Limb (tissue), 2 donors: ENCODE data around the gene C1orf159.
A peak's percentile ranks its signal among the peaks of the same experiment; 100 is the strongest.

ENCODE experiments used
- DNase-seq, 2 donors: peaks; one replicate each; pipeline ENCODE4 v3.0.0-alpha.2; 2016; ENCODE audit errors: extremely low spot score in 2 of 2

Gene C1orf159

DNA sequence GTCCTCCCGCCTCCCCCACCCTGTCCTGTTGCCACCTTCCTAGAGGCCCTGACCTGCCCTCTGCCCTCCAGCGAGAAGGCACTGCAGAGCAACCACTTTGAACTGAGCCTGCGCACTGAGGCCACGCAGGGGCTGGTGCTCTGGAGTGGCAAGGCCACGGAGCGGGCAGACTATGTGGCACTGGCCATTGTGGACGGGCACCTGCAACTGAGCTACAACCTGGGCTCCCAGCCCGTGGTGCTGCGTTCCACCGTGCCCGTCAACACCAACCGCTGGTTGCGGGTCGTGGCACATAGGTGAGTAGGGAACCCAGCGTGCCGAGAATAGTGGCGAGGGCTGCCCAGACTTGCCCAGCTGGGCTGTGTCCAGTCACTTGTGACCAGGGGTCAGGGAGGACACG, 62.2 kb downstream of the C1orf159 start:
- DNase-seq: no peak

DNA sequence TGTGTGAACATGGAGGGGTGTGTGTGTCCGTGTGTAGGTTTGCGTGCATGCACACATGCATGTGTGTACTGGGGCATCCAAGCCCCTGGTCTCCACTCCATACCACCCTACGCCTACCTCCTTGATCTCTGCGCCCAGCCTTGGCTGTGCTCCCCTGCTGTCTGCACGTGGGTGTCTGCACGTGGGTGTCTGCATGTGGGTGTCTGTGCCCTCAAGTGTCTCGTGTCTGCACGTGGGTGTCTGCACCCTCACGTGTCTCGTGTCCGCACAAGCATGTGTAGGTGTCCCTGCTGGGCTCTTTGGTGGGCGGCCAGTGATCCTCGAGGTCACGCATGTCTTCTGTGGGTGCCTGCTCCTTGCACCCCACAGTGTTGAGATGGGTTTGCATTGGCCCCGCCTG, 62.9 kb downstream of the C1orf159 start:
- no peak for DNase-seq

DNA sequence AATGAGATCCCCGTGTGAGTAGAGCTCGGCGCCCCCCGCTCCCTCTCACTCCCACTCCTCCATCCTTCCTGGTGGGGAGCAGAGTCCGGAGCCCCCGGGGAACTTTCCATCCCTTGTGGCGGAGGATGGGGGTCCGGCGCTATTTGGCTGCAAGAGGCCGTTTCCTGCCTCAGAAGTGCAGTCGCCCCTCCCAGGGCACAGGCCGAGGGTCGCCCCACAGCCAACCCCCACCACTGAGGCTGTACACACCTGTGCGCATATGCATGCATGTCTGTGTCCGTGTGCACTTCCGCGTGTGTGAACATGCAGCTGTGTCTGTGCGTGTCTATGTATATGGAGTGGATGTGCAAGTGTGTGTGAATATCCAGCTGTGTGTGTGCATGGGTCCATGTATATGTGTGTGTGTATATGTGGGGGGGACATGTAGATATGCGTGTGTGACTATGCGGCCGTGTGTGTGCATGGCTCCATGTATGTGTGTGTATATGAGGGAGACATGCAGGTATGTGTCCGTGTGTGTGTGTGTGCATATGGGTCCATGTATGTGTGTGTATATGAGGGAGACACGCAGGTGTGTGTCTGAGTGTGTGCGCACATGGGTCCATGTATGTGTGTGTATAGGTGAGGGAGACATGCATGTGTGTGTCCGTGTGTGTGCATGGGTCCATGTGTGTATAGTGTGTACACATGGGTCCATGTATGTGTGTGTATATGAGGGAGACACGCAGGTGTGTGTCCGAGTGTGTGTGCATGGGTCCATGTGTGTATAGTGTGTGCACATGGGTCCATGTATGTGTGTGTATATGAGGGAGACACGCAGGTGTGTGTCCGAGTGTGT, 63.7 kb downstream of the C1orf159 start:
- DNase-seq: no peak

GRCh38 chr1:1051127-1051810, 64.6 kb downstream of the C1orf159 start:
- no peak for DNase-seq

GRCh38 chr1:1050577-1051052, 65.3 kb downstream of the C1orf159 start:
- no peak for DNase-seq

DNA sequence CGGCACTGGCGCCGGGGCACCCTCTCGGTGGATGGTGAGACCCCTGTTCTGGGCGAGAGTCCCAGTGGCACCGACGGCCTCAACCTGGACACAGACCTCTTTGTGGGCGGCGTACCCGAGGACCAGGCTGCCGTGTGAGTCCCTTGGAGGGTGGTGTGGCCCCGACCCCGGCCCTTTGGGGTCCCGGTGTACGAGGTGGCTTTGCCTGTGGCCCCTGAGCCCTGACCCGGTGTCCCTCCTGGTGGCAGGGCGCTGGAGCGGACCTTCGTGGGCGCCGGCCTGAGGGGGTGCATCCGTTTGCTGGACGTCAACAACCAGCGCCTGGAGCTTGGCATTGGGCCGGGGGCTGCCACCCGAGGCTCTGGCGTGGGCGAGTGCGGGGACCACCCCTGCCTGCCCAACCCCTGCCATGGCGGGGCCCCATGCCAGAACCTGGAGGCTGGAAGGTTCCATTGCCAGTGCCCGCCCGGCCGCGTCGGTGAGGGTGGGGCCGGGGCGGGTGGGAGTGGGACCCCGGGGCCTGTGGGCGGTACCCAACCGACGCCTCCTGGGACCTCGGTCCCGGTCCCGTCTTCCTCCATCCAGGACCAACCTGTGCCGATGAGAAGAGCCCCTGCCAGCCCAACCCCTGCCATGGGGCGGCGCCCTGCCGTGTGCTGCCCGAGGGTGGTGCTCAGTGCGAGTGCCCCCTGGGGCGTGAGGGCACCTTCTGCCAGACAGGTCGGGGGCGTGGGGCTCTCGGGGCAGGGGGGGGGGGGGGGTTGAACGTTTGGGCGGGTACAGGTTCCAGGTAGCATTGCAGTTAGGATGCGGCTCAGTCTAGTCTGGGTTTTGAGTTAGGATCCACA, 66.3 kb downstream of the C1orf159 start:
- no peak for DNase-seq

DNA sequence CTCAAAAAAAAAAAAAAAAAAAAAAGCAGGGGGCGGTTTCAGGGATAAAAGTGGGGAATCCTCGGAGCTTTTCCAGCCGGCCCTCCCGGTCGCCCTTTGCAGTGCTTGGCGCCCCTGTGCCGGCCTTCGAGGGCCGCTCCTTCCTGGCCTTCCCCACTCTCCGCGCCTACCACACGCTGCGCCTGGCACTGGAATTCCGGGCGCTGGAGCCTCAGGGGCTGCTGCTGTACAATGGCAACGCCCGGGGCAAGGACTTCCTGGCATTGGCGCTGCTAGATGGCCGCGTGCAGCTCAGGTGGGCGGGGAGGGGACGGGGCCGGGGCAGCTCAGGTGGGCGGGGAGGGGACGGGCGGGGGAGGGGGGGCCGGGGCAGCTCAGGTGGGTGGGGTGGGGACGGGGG, 67.1 kb downstream of the C1orf159 start:
- no peak for DNase-seq

- no peak for DNase-seq
These were observed 67.9 kb downstream of the C1orf159 start for GRCh38 chr1:1047963-1048362.

DNA sequence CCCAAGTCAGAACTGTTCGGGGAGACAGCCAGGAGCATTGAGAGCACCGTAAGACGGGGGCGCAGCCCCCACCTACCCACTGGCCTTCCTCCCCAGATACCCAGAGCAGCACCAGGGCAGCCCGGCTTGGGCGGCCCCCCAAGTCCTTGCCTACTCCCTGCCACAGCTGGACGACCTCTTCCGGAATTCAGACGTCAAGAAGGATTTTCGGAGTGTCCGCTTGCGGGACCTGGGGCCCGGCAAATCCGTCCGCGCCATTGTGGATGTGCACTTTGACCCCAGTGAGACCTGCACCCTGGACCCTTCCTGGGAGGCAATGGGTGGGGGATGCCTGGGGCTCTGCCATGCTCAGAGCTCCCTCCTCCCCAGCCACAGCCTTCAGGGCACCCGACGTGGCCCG, 68.5 kb downstream of the C1orf159 start:
- DNase-seq: no peak

GRCh38 chr1:1046767-1047166, 69.1 kb downstream of the C1orf159 start:
- no peak for DNase-seq

DNA sequence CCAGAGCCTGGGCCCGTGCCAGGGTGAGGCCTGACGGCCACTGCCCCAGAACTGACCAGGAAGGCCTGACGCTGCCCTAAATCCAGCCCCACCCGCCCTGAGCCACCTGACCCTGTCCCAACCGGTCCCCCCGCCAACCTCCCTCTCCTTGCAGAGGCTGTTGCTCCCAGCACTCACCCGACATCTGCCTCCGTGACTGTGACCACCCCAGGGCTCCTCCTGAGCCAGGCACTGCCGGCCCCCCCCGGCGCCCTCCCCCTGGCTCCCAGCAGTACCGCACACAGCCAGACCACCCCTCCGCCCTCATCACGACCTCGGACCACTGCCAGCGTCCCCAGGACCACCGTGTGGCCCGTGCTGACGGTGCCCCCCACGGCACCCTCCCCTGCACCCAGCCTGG, 69.6 kb downstream of the C1orf159 start:
- DNase-seq: no peak

GRCh38 chr1:1045129-1045528, 70.8 kb downstream of the C1orf159 start:
- no peak for DNase-seq

- no peak for DNase-seq
These were observed 71.3 kb downstream of the C1orf159 start for GRCh38 chr1:1044455-1045078.

DNA sequence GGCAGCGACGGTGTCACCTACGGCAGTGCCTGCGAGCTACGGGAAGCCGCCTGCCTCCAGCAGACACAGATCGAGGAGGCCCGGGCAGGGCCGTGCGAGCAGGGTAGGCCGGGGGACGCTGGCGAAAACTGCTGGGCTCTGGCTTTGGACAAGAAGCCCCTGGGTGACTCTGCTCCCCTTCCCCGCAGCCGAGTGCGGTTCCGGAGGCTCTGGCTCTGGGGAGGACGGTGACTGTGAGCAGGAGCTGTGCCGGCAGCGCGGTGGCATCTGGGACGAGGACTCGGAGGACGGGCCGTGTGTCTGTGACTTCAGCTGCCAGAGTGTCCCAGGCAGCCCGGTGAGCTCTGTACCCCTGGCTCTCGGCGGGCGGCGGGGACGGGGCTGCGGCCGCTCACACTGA, 72.0 kb downstream of the C1orf159 start:
- DNase-seq: no peak

DNA sequence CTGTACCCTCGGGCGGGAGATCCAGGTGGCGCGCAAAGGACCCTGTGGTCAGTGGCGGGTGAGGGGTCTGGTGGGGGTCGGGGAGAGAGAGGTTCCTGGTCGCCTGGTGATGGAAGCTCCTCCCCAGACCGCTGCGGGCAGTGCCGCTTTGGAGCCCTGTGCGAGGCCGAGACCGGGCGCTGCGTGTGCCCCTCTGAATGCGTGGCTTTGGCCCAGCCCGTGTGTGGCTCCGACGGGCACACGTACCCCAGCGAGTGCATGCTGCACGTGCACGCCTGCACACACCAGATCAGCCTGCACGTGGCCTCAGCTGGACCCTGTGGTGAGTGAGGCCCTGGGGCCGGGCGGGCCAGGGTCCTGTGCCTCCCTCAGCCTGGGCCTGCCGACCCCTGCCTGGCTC, 72.5 kb downstream of the C1orf159 start:
- DNase-seq: no peak

GRCh38 chr1:1042835-1043234, 73.1 kb downstream of the C1orf159 start:
- DNase-seq: no peak

GRCh38 chr1:1041873-1042272, 74.0 kb downstream of the C1orf159 start:
- DNase-seq: no peak

DNA sequence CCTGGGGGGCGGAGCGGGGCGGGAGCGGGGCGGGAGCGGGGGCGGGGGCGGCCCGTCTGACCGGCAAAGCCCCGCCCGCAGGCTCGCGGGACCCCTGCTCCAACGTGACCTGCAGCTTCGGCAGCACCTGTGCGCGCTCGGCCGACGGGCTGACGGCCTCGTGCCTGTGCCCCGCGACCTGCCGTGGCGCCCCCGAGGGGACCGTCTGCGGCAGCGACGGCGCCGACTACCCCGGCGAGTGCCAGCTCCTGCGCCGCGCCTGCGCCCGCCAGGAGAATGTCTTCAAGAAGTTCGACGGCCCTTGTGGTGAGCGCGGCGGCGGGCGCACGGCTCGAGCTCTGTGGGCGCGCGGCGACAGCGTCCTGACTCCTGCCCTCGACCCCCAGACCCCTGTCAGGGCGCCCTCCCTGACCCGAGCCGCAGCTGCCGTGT, 74.8 kb downstream of the C1orf159 start:
- no peak for DNase-seq

DNA sequence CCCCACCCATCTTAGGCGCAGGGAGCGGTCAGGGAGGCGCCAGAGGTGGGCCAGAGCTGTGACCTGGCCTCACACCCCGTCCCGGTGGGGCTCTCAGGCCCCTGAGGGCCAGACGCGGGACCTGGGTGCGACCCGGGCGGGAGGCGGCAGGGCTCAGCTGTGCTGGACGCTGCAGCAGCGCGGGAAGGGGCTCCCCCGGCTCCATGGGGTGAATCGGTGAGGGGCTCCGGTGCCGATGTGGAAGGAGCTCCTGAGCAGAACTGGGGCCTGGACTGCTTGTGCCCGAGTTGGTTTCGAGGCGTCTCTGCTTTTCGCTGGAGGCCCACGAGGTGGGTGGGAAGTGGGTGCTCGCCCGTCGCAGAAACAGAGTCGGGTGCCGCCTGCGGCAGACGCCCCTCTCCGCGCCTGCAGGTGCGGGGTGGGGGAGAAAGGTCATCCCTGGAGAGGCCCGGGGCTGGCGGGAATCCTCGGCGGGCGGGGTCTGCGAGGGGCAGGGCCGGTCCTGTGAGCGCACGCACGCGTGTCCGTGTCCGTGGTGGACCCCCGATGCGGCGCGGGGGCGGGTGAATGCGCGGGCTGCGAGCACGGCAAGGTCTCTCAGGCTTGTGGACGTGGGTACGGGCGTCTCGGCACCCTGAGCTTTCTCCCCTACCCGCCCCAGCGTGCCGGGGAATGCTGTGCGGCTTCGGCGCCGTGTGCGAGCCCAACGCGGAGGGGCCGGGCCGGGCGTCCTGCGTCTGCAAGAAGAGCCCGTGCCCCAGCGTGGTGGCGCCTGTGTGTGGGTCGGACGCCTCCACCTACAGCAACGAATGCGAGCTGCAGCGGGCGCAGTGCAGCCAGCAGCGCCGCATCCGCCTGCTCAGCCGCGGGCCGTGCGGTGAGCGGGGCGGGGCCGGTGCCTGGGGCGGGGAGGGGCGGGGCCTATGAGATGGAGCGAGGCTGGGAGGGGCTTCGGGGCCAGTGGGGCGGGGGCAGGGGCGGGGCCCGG, 75.6 kb downstream of the C1orf159 start:
- DNase-seq: peak; percentile 75 to 91
